Measurements from ENCODE around the gene INSIG1. TPM values are rescaled to one million over a fixed set of nuclear protein-coding genes. Genes with fewer than 3 reads are reported as not detected.

The INSIG1 gene
- polyA plus RNA-seq, 1 experiment: 29.4 TPM

DNA sequence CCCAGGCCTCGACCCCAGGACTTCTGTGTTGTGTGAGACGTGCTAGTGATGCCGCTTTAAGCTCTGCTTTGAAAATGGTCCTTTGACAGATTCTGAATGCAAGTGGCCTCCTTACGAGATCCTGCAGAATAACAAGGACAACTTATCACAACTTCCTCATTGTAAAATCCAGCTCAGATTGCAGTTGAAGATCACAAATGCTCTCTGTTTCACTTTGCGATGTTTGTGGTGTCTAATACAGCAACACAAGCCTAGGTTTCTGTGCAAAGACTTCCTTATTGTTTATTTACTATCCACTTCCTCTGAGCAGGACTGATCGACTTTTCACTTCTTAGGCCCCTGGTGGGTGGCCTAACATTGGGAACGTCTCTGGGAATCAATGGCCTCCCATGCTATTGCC lies 31.7 kb upstream of the INSIG1 start:
- Histone ChIP-seq H3K27me3 (ENCODE audit: control insufficient read depth, insufficient read depth, low read length) (peaks cover 4% of the 10 kb centered on the region), H3K27ac (ENCODE audit: low read depth, low read length) (no peak overlapping the region), H3K9me3 (ENCODE audit: control insufficient read depth, insufficient read depth, low read length) (peaks cover 11% of the 10 kb centered on the region; the same call in 1 of the 2 replicates), H3K4me3 (ENCODE audit: low read depth, low read length) (no peak overlapping the region)
- TF ChIP-seq, protein P1, sequence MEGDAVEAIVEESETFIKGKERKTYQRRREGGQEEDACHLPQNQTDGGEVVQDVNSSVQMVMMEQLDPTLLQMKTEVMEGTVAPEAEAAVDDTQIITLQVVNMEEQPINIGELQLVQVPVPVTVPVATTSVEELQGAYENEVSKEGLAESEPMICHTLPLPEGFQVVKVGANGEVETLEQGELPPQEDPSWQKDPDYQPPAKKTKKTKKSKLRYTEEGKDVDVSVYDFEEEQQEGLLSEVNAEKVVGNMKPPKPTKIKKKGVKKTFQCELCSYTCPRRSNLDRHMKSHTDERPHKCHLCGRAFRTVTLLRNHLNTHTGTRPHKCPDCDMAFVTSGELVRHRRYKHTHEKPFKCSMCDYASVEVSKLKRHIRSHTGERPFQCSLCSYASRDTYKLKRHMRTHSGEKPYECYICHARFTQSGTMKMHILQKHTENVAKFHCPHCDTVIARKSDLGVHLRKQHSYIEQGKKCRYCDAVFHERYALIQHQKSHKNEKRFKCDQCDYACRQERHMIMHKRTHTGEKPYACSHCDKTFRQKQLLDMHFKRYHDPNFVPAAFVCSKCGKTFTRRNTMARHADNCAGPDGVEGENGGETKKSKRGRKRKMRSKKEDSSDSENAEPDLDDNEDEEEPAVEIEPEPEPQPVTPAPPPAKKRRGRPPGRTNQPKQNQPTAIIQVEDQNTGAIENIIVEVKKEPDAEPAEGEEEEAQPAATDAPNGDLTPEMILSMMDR (IDR thresholded peaks at IDR 0.05; ENCODE audit: low read depth, low read length): no peak
- ChIA-PET POLR2A (no interaction called here), CTCF (no interaction called here)
- DNase-seq (ENCODE audit: low read depth, low spot score): no peak

DNA sequence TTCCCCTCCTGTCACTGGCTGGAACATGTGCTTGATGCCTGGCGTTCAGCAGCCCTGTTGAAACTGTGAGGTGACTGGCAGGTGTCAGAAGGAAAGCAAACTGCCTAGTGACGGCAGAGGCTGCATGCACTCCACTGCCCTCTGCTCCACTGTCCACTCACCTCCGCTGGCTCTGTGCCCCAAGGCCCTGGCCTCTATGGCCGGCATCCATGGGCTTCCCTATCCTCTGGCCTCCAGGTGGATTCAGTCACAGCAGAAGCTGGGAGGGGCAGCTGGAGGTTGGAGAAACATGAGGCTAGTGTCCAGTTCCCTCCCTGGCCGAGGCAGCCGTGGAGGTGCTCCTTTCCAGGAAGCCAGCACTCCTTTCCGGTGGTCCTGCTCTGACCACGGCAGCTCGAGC lies 31.2 kb upstream of the INSIG1 start:
- POLR2A ChIA-PET: no interaction called here
- H3K9me3 ChIP-seq (ENCODE audit: control insufficient read depth, insufficient read depth, low read length): peaks cover 11% of the 10 kb centered on the region; the same call in 1 of the 2 replicates
- TF ChIP-seq, protein P1 (IDR thresholded peaks at IDR 0.05; ENCODE audit: low read depth, low read length): no peak
- peaks cover 4% of the 10 kb centered on the region for H3K27me3 ChIP-seq (ENCODE audit: control insufficient read depth, insufficient read depth, low read length)
- H3K4me3 ChIP-seq (ENCODE audit: low read depth, low read length): no peak overlapping the region
- DNase-seq (ENCODE audit: low read depth, low spot score): no peak
- CTCF ChIA-PET: no interaction called here
- no peak overlapping the region for H3K27ac ChIP-seq (ENCODE audit: low read depth, low read length)

DNA sequence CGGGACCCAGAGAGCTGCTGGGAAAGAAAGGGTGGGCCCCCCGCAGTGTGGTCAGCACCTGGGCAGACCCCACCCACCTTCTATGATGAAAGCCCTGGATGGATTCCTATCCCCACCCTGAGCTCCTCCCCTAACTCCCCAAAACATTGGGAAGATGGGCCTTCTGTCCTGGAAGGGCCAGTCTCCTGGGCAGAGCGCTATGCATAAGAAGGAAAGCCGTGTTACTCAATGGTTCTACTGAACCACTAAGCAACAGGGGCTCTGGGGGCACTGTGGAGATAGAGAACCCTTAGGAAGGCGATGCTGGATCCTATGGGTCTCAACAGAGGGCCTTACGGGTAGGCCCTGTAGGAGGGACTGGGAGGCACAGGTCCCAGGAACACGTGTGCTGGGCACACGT lies 30.7 kb upstream of the INSIG1 start:
- no peak for DNase-seq (ENCODE audit: low read depth, low spot score)
- CTCF ChIA-PET: no interaction called here
- POLR2A ChIA-PET: no interaction called here

DNA sequence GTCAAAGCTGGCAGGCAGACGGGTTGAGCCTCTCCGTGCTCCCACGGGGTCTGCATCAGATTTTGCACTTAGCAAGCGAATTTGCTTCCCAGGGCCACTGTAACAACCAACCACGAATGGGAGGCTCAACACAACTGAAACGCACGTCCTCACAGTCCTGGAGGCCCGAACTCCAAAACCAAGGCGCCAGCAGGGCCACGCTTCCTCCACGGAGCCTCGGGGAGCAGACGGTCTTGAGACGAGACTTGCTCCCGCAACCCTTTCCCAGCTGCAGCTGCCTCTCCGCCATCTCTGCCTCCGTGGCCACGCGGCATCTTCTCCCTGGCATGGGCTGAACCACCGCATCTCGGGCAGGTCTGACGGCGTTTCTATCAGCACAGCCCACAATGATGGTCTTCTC lies 30.2 kb upstream of the INSIG1 start:
- Histone ChIP-seq H3K27ac (ENCODE audit: low read depth, low read length) (no peak overlapping the region), H3K4me3 (ENCODE audit: low read depth, low read length) (no peak overlapping the region), H3K9me3 (ENCODE audit: control insufficient read depth, insufficient read depth, low read length) (peaks cover 11% of the 10 kb centered on the region; the same call in 1 of the 2 replicates), H3K27me3 (ENCODE audit: control insufficient read depth, insufficient read depth, low read length) (peaks cover 6% of the 10 kb centered on the region)
- TF ChIP-seq, protein P1 (IDR thresholded peaks at IDR 0.05; ENCODE audit: low read depth, low read length): no peak
- ChIA-PET POLR2A (no interaction called here), CTCF (no interaction called here)
- no peak for DNase-seq (ENCODE audit: low read depth, low spot score)

More for the DNA sequence above, 30.7 kb upstream of the INSIG1 start:
- TF ChIP-seq, protein P1 (IDR thresholded peaks at IDR 0.05; ENCODE audit: low read depth, low read length): no peak
- Histone ChIP-seq H3K4me3 (ENCODE audit: low read depth, low read length) (no peak overlapping the region), H3K27me3 (ENCODE audit: control insufficient read depth, insufficient read depth, low read length) (peaks cover 6% of the 10 kb centered on the region), H3K27ac (ENCODE audit: low read depth, low read length) (no peak overlapping the region), H3K9me3 (ENCODE audit: control insufficient read depth, insufficient read depth, low read length) (peaks cover 11% of the 10 kb centered on the region; the same call in 1 of the 2 replicates)

DNA sequence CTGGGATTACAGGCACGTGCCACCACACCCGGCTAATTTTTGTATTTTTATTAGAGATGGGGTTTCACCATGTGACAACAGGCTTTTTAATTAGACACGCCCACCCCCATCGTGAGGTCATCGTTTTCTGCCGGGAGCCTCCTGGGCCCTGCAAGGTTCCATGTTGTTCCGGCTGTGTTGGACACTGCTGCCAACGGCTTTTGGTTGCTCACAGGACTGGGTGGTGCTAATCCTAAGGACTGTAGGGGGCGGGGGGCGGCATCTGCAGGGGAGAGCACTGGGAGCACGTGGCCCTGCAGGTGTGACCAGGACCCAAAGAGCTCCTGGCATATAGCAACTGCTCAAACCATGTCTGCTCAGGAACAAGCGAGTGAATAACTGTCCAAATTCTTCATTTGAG lies 29.5 kb upstream of the INSIG1 start:
- Histone ChIP-seq H3K27me3 (ENCODE audit: control insufficient read depth, insufficient read depth, low read length) (peaks cover 6% of the 10 kb centered on the region), H3K4me3 (ENCODE audit: low read depth, low read length) (no peak overlapping the region), H3K9me3 (ENCODE audit: control insufficient read depth, insufficient read depth, low read length) (peaks cover 10% of the 10 kb centered on the region; the same call in 1 of the 2 replicates), H3K27ac (ENCODE audit: low read depth, low read length) (no peak overlapping the region)
- TF ChIP-seq, protein P1 (IDR thresholded peaks at IDR 0.05; ENCODE audit: low read depth, low read length): no peak
- CTCF ChIA-PET: no interaction called here
- DNase-seq (ENCODE audit: low read depth, low spot score): no peak
- POLR2A ChIA-PET: no interaction called here
